Measurements from ENCODE around the gene ABI2.

DNA sequence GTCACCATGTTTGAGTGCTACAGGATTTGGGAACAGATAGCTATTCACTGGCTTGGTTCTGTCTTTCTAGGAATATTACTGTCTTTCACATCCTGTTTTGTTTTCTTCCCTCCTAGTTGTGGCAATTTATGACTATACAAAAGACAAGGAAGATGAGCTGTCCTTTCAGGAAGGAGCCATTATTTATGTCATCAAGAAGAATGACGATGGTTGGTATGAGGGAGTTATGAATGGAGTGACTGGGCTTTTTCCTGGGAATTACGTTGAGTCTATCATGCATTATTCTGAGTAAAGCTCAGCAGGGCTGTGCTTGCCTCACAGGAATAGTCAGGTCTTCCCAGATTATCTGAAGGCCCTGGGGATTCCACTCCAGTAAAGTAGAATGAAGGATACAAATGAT lies 98.9 kb downstream of the ABI2 start:
- TF ChIP-seq, protein P1, sequence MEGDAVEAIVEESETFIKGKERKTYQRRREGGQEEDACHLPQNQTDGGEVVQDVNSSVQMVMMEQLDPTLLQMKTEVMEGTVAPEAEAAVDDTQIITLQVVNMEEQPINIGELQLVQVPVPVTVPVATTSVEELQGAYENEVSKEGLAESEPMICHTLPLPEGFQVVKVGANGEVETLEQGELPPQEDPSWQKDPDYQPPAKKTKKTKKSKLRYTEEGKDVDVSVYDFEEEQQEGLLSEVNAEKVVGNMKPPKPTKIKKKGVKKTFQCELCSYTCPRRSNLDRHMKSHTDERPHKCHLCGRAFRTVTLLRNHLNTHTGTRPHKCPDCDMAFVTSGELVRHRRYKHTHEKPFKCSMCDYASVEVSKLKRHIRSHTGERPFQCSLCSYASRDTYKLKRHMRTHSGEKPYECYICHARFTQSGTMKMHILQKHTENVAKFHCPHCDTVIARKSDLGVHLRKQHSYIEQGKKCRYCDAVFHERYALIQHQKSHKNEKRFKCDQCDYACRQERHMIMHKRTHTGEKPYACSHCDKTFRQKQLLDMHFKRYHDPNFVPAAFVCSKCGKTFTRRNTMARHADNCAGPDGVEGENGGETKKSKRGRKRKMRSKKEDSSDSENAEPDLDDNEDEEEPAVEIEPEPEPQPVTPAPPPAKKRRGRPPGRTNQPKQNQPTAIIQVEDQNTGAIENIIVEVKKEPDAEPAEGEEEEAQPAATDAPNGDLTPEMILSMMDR (IDR thresholded peaks at IDR 0.05): no peak
- TF ChIP-seq POLR2A (IDR thresholded peaks at IDR 0.05): no peak

Data from transverse colon (tissue), 3 donors.